Colonic mucosa (tissue), 4 donors: ENCODE measurements around the gene MMRN2. TPM values are rescaled to one million over a fixed set of nuclear protein-coding genes. Genes with fewer than 3 reads are reported as not detected.

Source experiments
- DNase-seq: peaks from one replicate; pipeline ENCODE4 v3.0.0-alpha.2; 2020
- H3K27ac ChIP-seq: fragments of 200-600 bp; one replicate; pipeline ENCODE4 v1.8.0; 2021
- H3K27me3 ChIP-seq: fragments of 200-600 bp; one replicate; pipeline ENCODE4 v1.8.0; 2021
- H3K36me3 ChIP-seq: fragments of 200-600 bp; one replicate; pipeline ENCODE4 v1.8.0; 2021
- H3K4me1 ChIP-seq: fragments of 200-600 bp; one replicate; pipeline ENCODE4 v1.8.0; 2021; ENCODE audit warnings: mild to moderate bottlenecking
- H3K4me3 ChIP-seq: fragments of 200-600 bp; one replicate; pipeline ENCODE4 v1.8.0; 2021
- H3K9ac ChIP-seq, 2 donors: one replicate each; pipeline ENCODE4 v1.7.0; 2013; ENCODE audit warnings: control low read depth in 2 of 2, low read depth in 2 of 2, low read length in 2 of 2
- H3K9me3 ChIP-seq: fragments of 200-600 bp; one replicate; pipeline ENCODE4 v1.8.0; 2021
- intact Hi-C: fragments of 100-400 bp; cut with DNase I; formaldehyde crosslinking; loops from one replicate; pipeline ENCODE4 v1.14.1; 2022
- total RNA-seq, 2 donors: library from RNA; stranded (reverse); fragmentation: NEBNext Ultra II Directional in 1 of 2; extraction: Animal tissue kit (Norgen Biotek cat#: 25700) in 1 of 2; gene quantifications; one replicate each; pipeline ENCODE4 v1.2.1, GENCODE V29; 2021
- TF ChIP-seq, protein P1 (sequence below): fragments of 200-600 bp; IDR thresholded peaks from one replicate; pipeline ENCODE4 v1.8.0; 2022; ENCODE audit warnings: antibody characterized with exemption, mild to moderate bottlenecking
- donor health status: healthy.
- donor health status: DM: no; HTN: no; CAD: no.
- donor health status: DM: no; HTN: no; CAD: no.

Gene MMRN2
- total RNA-seq, 2 donors from 2014 or later = 3.4 to 7.4 TPM

DNA sequence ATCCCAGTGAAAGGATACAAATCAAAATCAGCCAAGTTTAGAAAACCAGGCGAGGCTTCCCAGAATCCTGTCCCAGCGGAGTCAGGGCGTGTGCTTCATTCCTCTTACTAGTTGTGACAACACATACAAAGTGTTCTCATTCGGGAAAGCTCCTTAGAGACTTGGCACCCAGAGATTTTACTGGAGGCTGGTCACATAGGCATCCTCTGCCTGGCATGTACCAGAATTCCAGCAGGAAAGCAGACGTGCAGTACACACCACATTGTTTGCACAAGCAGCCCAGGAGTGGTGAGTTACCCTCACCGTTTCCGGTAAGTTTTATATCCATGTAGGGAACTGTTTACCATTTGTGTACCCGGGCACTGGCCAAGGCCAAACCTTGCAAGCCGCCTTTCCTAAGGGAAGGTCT, 34.9 kb downstream of the MMRN2 start:
- Histone ChIP-seq H3K4me1 (no peaks in the 10 kb centered on the region), H3K27me3 (no peaks in the 10 kb centered on the region), H3K9me3 (no peaks in the 10 kb centered on the region), H3K36me3 (no peaks in the 10 kb centered on the region), H3K4me3 (no peak overlapping the region), H3K27ac (peak overlapping the region; percentile 46), H3K9ac (no peak overlapping the region)
- TF ChIP-seq, protein P1, sequence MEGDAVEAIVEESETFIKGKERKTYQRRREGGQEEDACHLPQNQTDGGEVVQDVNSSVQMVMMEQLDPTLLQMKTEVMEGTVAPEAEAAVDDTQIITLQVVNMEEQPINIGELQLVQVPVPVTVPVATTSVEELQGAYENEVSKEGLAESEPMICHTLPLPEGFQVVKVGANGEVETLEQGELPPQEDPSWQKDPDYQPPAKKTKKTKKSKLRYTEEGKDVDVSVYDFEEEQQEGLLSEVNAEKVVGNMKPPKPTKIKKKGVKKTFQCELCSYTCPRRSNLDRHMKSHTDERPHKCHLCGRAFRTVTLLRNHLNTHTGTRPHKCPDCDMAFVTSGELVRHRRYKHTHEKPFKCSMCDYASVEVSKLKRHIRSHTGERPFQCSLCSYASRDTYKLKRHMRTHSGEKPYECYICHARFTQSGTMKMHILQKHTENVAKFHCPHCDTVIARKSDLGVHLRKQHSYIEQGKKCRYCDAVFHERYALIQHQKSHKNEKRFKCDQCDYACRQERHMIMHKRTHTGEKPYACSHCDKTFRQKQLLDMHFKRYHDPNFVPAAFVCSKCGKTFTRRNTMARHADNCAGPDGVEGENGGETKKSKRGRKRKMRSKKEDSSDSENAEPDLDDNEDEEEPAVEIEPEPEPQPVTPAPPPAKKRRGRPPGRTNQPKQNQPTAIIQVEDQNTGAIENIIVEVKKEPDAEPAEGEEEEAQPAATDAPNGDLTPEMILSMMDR = no peak
- DNase-seq = peak; percentile 73
- intact Hi-C loops = no loop called here

DNA sequence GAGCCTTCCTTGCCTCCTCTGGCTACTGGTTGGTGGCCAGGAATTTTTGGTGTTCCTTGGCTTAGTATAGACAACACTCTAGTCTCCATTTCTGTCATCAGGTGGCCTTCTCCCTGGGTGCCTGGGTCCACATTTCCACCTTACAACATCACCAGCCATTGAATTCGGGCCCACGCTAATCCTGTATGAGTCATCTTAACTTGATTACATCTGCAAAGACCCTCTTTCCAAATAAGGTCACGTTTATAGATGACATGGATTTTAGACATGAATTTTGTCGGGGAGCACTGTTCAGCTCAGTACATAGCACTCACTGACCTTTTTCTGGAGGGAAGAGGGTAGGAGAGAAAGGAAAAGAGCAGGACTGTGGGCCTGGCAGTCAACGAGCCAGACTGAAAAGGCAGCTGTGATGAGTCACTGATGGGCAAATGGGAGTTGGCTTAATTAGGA, 39.4 kb downstream of the MMRN2 start:
- Histone ChIP-seq H3K27ac (no peak overlapping the region), H3K27me3 (no peaks in the 10 kb centered on the region), H3K36me3 (no peaks in the 10 kb centered on the region), H3K4me3 (no peak overlapping the region), H3K9ac (no peak overlapping the region), H3K4me1 (no peaks in the 10 kb centered on the region), H3K9me3 (no peaks in the 10 kb centered on the region)
- TF ChIP-seq, protein P1 = no peak
- intact Hi-C loops = no loop called here
- no peak for DNase-seq

DNA sequence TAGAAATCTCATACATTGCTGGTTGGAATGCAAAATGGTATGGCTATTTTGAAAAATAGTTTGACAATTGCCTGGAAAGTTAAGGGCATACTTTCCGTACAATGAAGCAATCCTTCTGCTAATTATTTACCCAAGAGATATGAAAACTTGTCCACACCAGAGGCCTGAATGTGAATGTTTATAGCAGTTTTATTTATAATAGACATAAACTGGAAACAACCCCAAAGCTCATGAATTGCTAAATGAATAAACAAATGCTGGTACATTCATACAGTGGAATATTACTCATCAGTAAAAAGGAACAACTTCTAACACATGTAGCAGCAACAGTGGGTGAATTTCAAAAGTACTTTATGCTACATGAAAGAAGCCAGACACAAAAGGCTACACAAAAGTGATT, 42.7 kb downstream of the MMRN2 start:
- Histone ChIP-seq H3K27ac (no peak overlapping the region), H3K4me1 (no peaks in the 10 kb centered on the region), H3K4me3 (no peak overlapping the region), H3K27me3 (no peaks in the 10 kb centered on the region), H3K36me3 (no peaks in the 10 kb centered on the region), H3K9ac (no peak overlapping the region), H3K9me3 (no peaks in the 10 kb centered on the region)
- intact Hi-C loops = no loop called here
- TF ChIP-seq, protein P1 = no peak
- DNase-seq = no peak

DNA sequence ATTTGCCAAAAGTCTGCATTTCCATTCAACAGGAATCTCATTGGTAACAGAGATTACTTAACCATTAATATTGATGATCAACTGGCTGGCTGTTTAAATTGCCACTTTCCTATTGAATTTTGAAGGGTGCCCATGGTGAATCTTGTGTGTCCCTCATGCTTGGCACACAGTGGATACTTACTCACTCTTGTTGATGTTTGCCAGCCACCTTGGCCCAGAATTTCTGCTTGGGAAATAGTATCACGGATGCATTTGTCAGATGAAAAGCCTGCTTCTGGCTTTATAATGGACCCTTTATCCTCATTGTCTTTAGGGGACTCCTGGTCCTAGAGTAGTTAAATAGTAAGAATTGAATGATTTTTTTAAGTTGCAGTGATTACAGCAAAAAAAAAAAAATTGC, 52.0 kb downstream of the MMRN2 start:
- Histone ChIP-seq H3K27me3 (no peaks in the 10 kb centered on the region), H3K4me1 (no peaks in the 10 kb centered on the region), H3K9me3 (no peaks in the 10 kb centered on the region), H3K27ac (no peak overlapping the region), H3K4me3 (no peak overlapping the region), H3K36me3 (no peaks in the 10 kb centered on the region), H3K9ac (no peak overlapping the region)
- TF ChIP-seq, protein P1 = no peak
- no peak for DNase-seq
- intact Hi-C loops = no loop called here

DNA sequence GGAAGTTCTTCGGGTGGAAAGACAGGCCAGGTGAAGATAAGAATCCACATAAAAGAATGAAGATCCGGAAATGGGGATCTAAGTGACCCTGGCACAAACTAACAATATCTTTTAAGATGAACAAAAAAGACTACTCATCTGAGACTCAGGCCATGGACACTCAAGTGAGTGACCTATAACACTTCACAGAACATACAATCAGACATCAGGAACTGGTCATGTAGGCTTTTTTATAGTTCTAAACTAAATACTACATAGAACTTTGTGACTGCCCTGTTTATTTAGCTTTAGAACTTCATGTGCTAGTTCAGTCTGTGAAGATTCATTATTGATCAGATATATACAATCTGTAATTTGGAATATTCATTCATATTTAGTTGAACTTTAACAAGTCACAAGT, 52.8 kb downstream of the MMRN2 start:
- H3K4me1 ChIP-seq = no peaks in the 10 kb centered on the region
- DNase-seq = no peak
- no peak overlapping the region for H3K4me3 ChIP-seq
- H3K9ac ChIP-seq = no peak overlapping the region
- intact Hi-C loops = no loop called here
- no peaks in the 10 kb centered on the region for H3K36me3 ChIP-seq
- TF ChIP-seq, protein P1 = no peak
- H3K27ac ChIP-seq = no peak overlapping the region
- H3K27me3 ChIP-seq = no peaks in the 10 kb centered on the region
- H3K9me3 ChIP-seq = no peaks in the 10 kb centered on the region

DNA sequence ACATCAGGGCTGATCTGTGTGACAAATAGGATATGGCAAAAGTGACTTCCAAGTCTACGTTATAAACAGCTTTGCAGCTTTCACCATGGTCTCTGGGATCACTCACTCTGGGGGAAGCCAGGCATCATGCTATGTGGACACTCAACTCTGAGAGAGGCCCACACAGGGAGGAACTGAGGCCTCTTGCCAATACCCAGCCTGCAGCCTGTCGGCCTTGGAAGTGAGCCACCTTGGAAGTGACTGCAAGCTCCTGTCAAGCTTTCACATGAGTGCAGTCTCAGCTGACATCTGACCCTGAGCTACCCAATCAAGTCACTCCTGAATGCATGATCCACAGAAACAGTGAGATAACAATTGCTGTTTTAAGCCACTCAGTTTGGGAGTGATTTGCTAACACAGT, 56.5 kb downstream of the MMRN2 start:
- DNase-seq = peak; percentile 44
- TF ChIP-seq, protein P1 = no peak
- Histone ChIP-seq H3K27me3 (no peaks in the 10 kb centered on the region), H3K4me1 (no peaks in the 10 kb centered on the region), H3K9ac (no peak overlapping the region), H3K4me3 (no peak overlapping the region), H3K9me3 (no peaks in the 10 kb centered on the region), H3K27ac (no peak overlapping the region), H3K36me3 (no peaks in the 10 kb centered on the region)
- intact Hi-C loops = loop anchor here (2.0 kb wide), 1 partner anchor 190 kb away; no protein-coding TSS in a partner anchor
